ENCODE results near the gene ARHGAP24. TPM values are rescaled to one million over a fixed set of nuclear protein-coding genes. Genes with fewer than 3 reads are reported as not detected.

Gene ARHGAP24
- total and polyA plus RNA-seq, 12 donors, result 6.7 to 35.5 (median 23.9) TPM

- H3K4me1 ChIP-seq, result peaks cover 0 to 10% (median 0%) of the 10 kb centered on the region in 9 donors
- ATAC-seq, result peak in 1 of 8 donors; percentile 37
- no peaks in the 10 kb centered on the region for H3K9me3 ChIP-seq
- no peak for DNase-seq
- intact Hi-C loops (cut with DNase I), result no loop called here
- H3K27me3 ChIP-seq, result no peaks in the 10 kb centered on the region
- TF ChIP-seq CTCF (IDR thresholded peaks at IDR 0.05), result no peak
- H3K4me3 ChIP-seq, result no peak overlapping the region
- 73 to 77% methylated on average over 1 of the region's 1 CpG for WGBS, 2 donors
- no peaks in the 10 kb centered on the region for H3K36me3 ChIP-seq
- H3K27ac ChIP-seq, result no peak overlapping the region
These were observed 56.8 kb downstream of the ARHGAP24 start for GRCh38 chr4:85531560-85532341.

DNA sequence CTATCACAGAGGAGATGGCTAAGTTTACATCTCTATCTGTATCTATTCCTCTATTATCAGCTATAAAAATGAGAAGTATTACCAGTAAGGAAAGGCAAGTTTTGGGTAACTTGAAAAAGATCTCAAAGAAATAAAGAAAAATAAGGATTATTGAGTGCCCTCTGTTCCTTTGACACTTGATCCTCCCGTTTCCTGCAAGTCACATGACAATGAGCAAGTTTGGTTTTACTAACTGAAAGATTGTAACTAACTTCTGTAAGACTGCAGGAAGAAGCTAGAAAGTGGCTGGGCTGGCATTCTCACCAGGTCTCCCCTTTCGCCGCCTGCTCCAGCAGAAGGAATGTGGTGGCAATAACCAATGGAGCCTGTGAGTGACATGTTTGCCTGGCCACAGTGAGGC lies 59.2 kb downstream of the ARHGAP24 start:
- ATAC-seq, result no peak
- DNase-seq, result no peak
- Histone ChIP-seq H3K27ac (no peak overlapping the region), H3K4me1 (peaks cover 0 to 24% (median 0%) of the 10 kb centered on the region in 9 donors), H3K9me3 (no peaks in the 10 kb centered on the region), H3K27me3 (no peaks in the 10 kb centered on the region), H3K4me3 (no peak overlapping the region), H3K36me3 (no peaks in the 10 kb centered on the region)
- WGBS, 2 donors, result 94 to 95% methylated on average over 3 of the region's 3 CpGs
- TF ChIP-seq CTCF (IDR thresholded peaks at IDR 0.05), result no peak
- intact Hi-C loops (cut with DNase I), result no loop called here

GRCh38 chr4:85543832-85544231 lies 68.9 kb downstream of the ARHGAP24 start:
- TF ChIP-seq CTCF (IDR thresholded peaks at IDR 0.05), result no peak
- H3K4me1 ChIP-seq, result peaks cover 0 to 14% (median 0%) of the 10 kb centered on the region in 9 donors
- no peak overlapping the region for H3K27ac ChIP-seq
- ATAC-seq, result no peak
- no peaks in the 10 kb centered on the region for H3K36me3 ChIP-seq
- DNase-seq, result no peak
- 83 to 87% methylated on average over 1 of the region's 1 CpG for WGBS, 2 donors
- H3K9me3 ChIP-seq, result no peaks in the 10 kb centered on the region
- intact Hi-C loops (cut with DNase I), result no loop called here
- no peaks in the 10 kb centered on the region for H3K27me3 ChIP-seq
- H3K4me3 ChIP-seq, result no peak overlapping the region

- no peak overlapping the region for H3K4me3 ChIP-seq
- no peaks in the 10 kb centered on the region for H3K36me3 ChIP-seq
- intact Hi-C loops (cut with DNase I), result no loop called here
- no peaks in the 10 kb centered on the region for H3K27me3 ChIP-seq
- TF ChIP-seq CTCF (IDR thresholded peaks at IDR 0.05), result no peak
- WGBS, 2 donors, result 93 to 94% methylated on average over 5 of the region's 5 CpGs
- H3K27ac ChIP-seq, result no peak overlapping the region
- ATAC-seq (no peak), DNase-seq (no peak)
- H3K4me1 ChIP-seq, result peaks cover 0 to 15% (median 0%) of the 10 kb centered on the region in 9 donors
- H3K9me3 ChIP-seq, result peaks cover 0 to 3% (median 0%) of the 10 kb centered on the region in 11 donors
These were observed 69.8 kb downstream of the ARHGAP24 start for GRCh38 chr4:85544751-85545150.
